ENCODE data around the gene EXD1. TPM values are rescaled to one million over a fixed set of nuclear protein-coding genes. Genes with fewer than 3 reads are reported as not detected.
A peak's percentile ranks its signal among the peaks of the same experiment; 100 is the strongest.

The EXD1 gene
- total and polyA plus RNA-seq, 2 of the 13 experiments (the other 11 are each of a cell fraction or from before 2014, with no cell fraction given) = not detected

- TF ChIP-seq ZSCAN20 (CRISPR knock-in tag; IDR thresholded peaks at IDR 0.05; ENCODE audit: borderline replicate concordance) (no peak), SMARCE1 (IDR thresholded peaks at IDR 0.05; ENCODE audit: borderline replicate concordance) (no peak), RFX1 (IDR thresholded peaks at IDR 0.05) (no peak), ZNF607 (CRISPR knock-in tag; IDR thresholded peaks at IDR 0.05; ENCODE audit: borderline replicate concordance) (no peak), SOX13 (IDR thresholded peaks at IDR 0.05) (no peak), SOX13 (CRISPR knock-in tag; conservative IDR thresholded peaks at IDR 0.05 in 1 of 2, IDR thresholded peaks at IDR 0.05 in 1 of 2) (no peak), GMEB1 (CRISPR knock-in tag; IDR thresholded peaks at IDR 0.05; ENCODE audit: borderline replicate concordance) (no peak), ZNF253 (CRISPR knock-in tag; IDR thresholded peaks at IDR 0.05; ENCODE audit: borderline replicate concordance) (no peak), ZNF790 (CRISPR knock-in tag; IDR thresholded peaks at IDR 0.05; ENCODE audit: borderline replicate concordance) (no peak; the same call in 1 of the 2 replicates), ZNF335 (CRISPR knock-in tag; IDR thresholded peaks at IDR 0.05) (no peak), SALL2 (CRISPR knock-in tag; IDR thresholded peaks at IDR 0.05) (no peak), CBX2 (IDR thresholded peaks at IDR 0.05; ENCODE audit: low read depth, low read length) (no peak), CBX2 (CRISPR knock-in tag; IDR thresholded peaks at IDR 0.05; ENCODE audit: low read depth) (no peak), NFKBIZ (CRISPR knock-in tag; IDR thresholded peaks at IDR 0.05) (no peak), ZKSCAN1 (IDR thresholded peaks at IDR 0.05; ENCODE audit: low read length) (no peak), KDM1A (CRISPR knock-in tag; IDR thresholded peaks at IDR 0.05) (no peak), ZNF839 (CRISPR knock-in tag; IDR thresholded peaks at IDR 0.05; ENCODE audit: borderline replicate concordance) (0 out of 2 replicates have a peak, but pooled peaks have one; percentile 70), ZUFSP (CRISPR knock-in tag; IDR thresholded peaks at IDR 0.05; ENCODE audit: borderline replicate concordance) (no peak), ZNF510 (CRISPR knock-in tag; IDR thresholded peaks at IDR 0.05; ENCODE audit: low read depth) (0 out of 2 replicates have a peak, but pooled peaks have one; percentile 3), EED (CRISPR knock-in tag; IDR thresholded peaks at IDR 0.05) (no peak), ZNF614 (CRISPR knock-in tag; IDR thresholded peaks at IDR 0.05; ENCODE audit: borderline replicate concordance) (no peak), ISX (CRISPR knock-in tag; conservative IDR thresholded peaks at IDR 0.05) (no peak), ZNF33A (CRISPR knock-in tag; IDR thresholded peaks at IDR 0.05; ENCODE audit: borderline replicate concordance) (no peak), DPF2 (CRISPR knock-in tag; IDR thresholded peaks at IDR 0.05; ENCODE audit: borderline replicate concordance, low read depth) (0 out of 2 replicates have a peak, but pooled peaks have one; percentile 3), NFE2L2 (IDR thresholded peaks at IDR 0.05; ENCODE audit: low read length) (no peak), ZNF850 (CRISPR knock-in tag; conservative IDR thresholded peaks at IDR 0.05) (no peak), HCFC1 (IDR thresholded peaks at IDR 0.05; ENCODE audit: low read depth, low read length) (no peak), NCOR1 (IDR thresholded peaks at IDR 0.05; ENCODE audit: borderline replicate concordance, low read length) (no peak), AHR (CRISPR knock-in tag; IDR thresholded peaks at IDR 0.05) (no peak; the same call in 1 of the 2 replicates), ZNF441 (CRISPR knock-in tag; IDR thresholded peaks at IDR 0.05; ENCODE audit: borderline replicate concordance) (0 out of 2 replicates have a peak, but pooled peaks have one; percentile 8)
Measured at GRCh38 chr15:41231422-41232226, 1.1 kb upstream of the EXD1 start (continued).

Data from HepG2 (cell line).